IMR-90 (cell line): ENCODE measurements around the gene KIF13A. TPM values are rescaled to one million over a fixed set of nuclear protein-coding genes. Genes with fewer than 3 reads are reported as not detected.

ENCODE experiments used
- ATAC-seq: fragments of 200-7000 bp; cut with Tn5 transposase; 2 replicates; pipeline ENCODE4 v1.9.1; 2020; ENCODE audit warnings: low read depth, mild to moderate bottlenecking, moderate library complexity
- BruUV-seq: library from RNA; stranded (reverse); fragments of 400-500 nt; replicated peaks from 2 replicates; lab custom pipeline; 2021; lab: Mats Ljungman, UMichigan
- CTCF ChIA-PET: fragments of 300-600 bp; formaldehyde crosslinking; extraction: SDS; loops from one replicate; lab custom pipeline; 2021; ENCODE audit warnings: antibody characterized with exemption; lab: Yijun Ruan, JAX
- POLR2A ChIA-PET: fragments of 300-600 bp; sonication (Branson Sonifier 250); formaldehyde crosslinking; loops from one replicate; lab custom pipeline; 2022; ENCODE audit warnings: antibody characterized with exemption; ENCODE audit not compliant: unreplicated experiment; lab: Charles Lee
- DNase-seq: peaks from one replicate; pipeline ENCODE4 v3.0.0; 2013
- H2AFZ ChIP-seq: replicated peaks from 2 replicates; pipeline ENCODE3; 2013; ENCODE audit warnings: low read length, mild to moderate bottlenecking; ENCODE audit not compliant: poor library complexity
- H2AK5ac ChIP-seq: 2 replicates; pipeline ENCODE4 v1.6.1; 2013; ENCODE audit warnings: low read depth, low read length, inconsistent platforms
- H2AK9ac ChIP-seq: replicated peaks from 2 replicates; pipeline ENCODE3; 2013; ENCODE audit warnings: mild to moderate bottlenecking, low read depth, low read length, moderate library complexity; ENCODE audit not compliant: poor library complexity
- H2BK120ac ChIP-seq: 2 replicates; pipeline ENCODE4 v1.6.1; 2013; ENCODE audit warnings: low read depth, low read length, inconsistent platforms
- H2BK15ac ChIP-seq: 3 replicates; pipeline ENCODE4 v1.6.1; 2013; ENCODE audit warnings: low read depth, low read length, inconsistent platforms
- H2BK20ac ChIP-seq: 2 replicates; pipeline ENCODE4 v1.6.1; 2013; ENCODE audit warnings: low read depth, mild to moderate bottlenecking, inconsistent platforms, low read length, moderate library complexity
- H2BK5ac ChIP-seq: 2 replicates; pipeline ENCODE4 v1.6.1; 2013; ENCODE audit warnings: mild to moderate bottlenecking, low read depth, low read length, inconsistent platforms; ENCODE audit not compliant: poor library complexity, severe bottlenecking
- H3K14ac ChIP-seq: replicated peaks from 2 replicates; pipeline ENCODE4 v1.6.1; 2013; ENCODE audit warnings: low read depth, low read length, inconsistent platforms
- H3K18ac ChIP-seq: 2 replicates; pipeline ENCODE4 v1.6.1; 2013; ENCODE audit warnings: low read depth, low read length, control low read depth
- H3K23ac ChIP-seq: 2 replicates; pipeline ENCODE4 v1.6.1; 2013; ENCODE audit warnings: low read depth, low read length, inconsistent platforms
- H3K27ac ChIP-seq: 2 replicates; pipeline ENCODE4 v1.5.1; 2013; ENCODE audit warnings: mild to moderate bottlenecking, control low read depth, low read length; ENCODE audit not compliant: insufficient read depth
- H3K27me3 ChIP-seq: 2 replicates; pipeline ENCODE4 v1.6.1; 2013; ENCODE audit warnings: low read length; ENCODE audit not compliant: control insufficient read depth, insufficient read depth
- H3K36me3 ChIP-seq: 2 replicates; pipeline ENCODE4 v1.6.1; 2013; ENCODE audit warnings: low read length, mixed read lengths; ENCODE audit not compliant: control insufficient read depth, insufficient read depth
- H3K4ac ChIP-seq: 2 replicates; pipeline ENCODE4 v1.6.1; 2013; ENCODE audit warnings: low read depth, low read length, inconsistent platforms
- H3K4me1 ChIP-seq: 2 replicates; pipeline ENCODE4 v1.6.1; 2013; ENCODE audit warnings: low read length, mixed read lengths; ENCODE audit not compliant: control insufficient read depth, insufficient read depth
- H3K4me2 ChIP-seq: 2 replicates; pipeline ENCODE4 v1.6.1; 2013; ENCODE audit warnings: low read depth, mild to moderate bottlenecking, control low read depth, low read length, moderate library complexity
- H3K4me3 ChIP-seq: 2 replicates; pipeline ENCODE4 v1.5.1; 2013; ENCODE audit warnings: low read depth, mild to moderate bottlenecking, control low read depth, low read length, moderate library complexity; ENCODE audit not compliant: insufficient read depth
- H3K56ac ChIP-seq: 2 replicates; pipeline ENCODE4 v1.6.1; 2013; ENCODE audit warnings: low read length, inconsistent platforms; ENCODE audit not compliant: insufficient read depth; ENCODE audit errors: extremely low read depth
- H3K79me1 ChIP-seq, 2 experiments: 2 replicates each; pipeline ENCODE4 v1.6.1; 2013; ENCODE audit warnings: low read length in 2 of 2, inconsistent platforms in 1 of 2, low read depth in 1 of 2
- H3K9ac ChIP-seq: 2 replicates; pipeline ENCODE4 v1.6.1; 2013; ENCODE audit warnings: low read depth, low read length, control low read depth
- H3K9me1 ChIP-seq: 2 replicates; pipeline ENCODE4 v1.6.1; 2013; ENCODE audit warnings: low read length, inconsistent platforms; ENCODE audit not compliant: insufficient read depth
- H3K9me3 ChIP-seq: 2 replicates; pipeline ENCODE4 v1.6.1; 2013; ENCODE audit warnings: low read length; ENCODE audit not compliant: control insufficient read depth, insufficient read depth
- H4K20me1 ChIP-seq: 2 replicates; pipeline ENCODE4 v1.6.1; 2013; ENCODE audit warnings: low read length, inconsistent platforms; ENCODE audit not compliant: insufficient read depth
- H4K5ac ChIP-seq: 2 replicates; pipeline ENCODE4 v1.6.1; 2013; ENCODE audit warnings: mild to moderate bottlenecking, low read depth, low read length, control low read depth
- H4K8ac ChIP-seq, 2 experiments: 2 replicates each; pipeline ENCODE4 v1.6.1; 2013; ENCODE audit warnings: low read depth in 2 of 2, low read length in 2 of 2, control low read depth in 1 of 2, inconsistent platforms in 1 of 2
- H4K91ac ChIP-seq: 2 replicates; pipeline ENCODE4 v1.6.1; 2013; ENCODE audit warnings: low read depth, low read length, inconsistent platforms; ENCODE audit not compliant: insufficient read depth
- BHLHE40 ChIP-seq: fragments of 150-350 bp; IDR thresholded peaks from 2 replicates; pipeline ENCODE4 v1.6.1; 2016; ENCODE audit warnings: mild to moderate bottlenecking, low read depth, low read length
- CEBPB ChIP-seq: IDR thresholded peaks from 2 replicates; pipeline ENCODE4 v1.6.1; 2012; ENCODE audit warnings: low read depth, low read length, improper control_type of control experiment
- CHD1 ChIP-seq: IDR thresholded peaks from 2 replicates; pipeline ENCODE4 v1.6.1; 2012; ENCODE audit warnings: low read depth, low read length, improper control_type of control experiment
- FOS ChIP-seq: fragments of 150-350 bp; IDR thresholded peaks from 2 replicates; pipeline ENCODE4 v1.6.1; 2016; ENCODE audit warnings: low read depth, low read length
- MAFK ChIP-seq: IDR thresholded peaks from 2 replicates; pipeline ENCODE4 v1.6.1; 2012; ENCODE audit warnings: low read depth, low read length, improper control_type of control experiment
- NFE2L2 ChIP-seq: fragments of 150-350 bp; IDR thresholded peaks from 2 replicates; pipeline ENCODE4 v1.6.1; 2016; ENCODE audit warnings: low read depth, mild to moderate bottlenecking, low read length
- RAD21 ChIP-seq: IDR thresholded peaks from 2 replicates; pipeline ENCODE4 v1.6.1; 2012; ENCODE audit warnings: low read length, improper control_type of control experiment
- RCOR1 ChIP-seq: IDR thresholded peaks from 2 replicates; pipeline ENCODE4 v1.6.1; 2012; ENCODE audit warnings: mild to moderate bottlenecking, low read length, improper control_type of control experiment; ENCODE audit not compliant: insufficient replicate concordance
- RFX5 ChIP-seq: IDR thresholded peaks from 2 replicates; pipeline ENCODE4 v1.8.0; 2012; ENCODE audit warnings: low read depth, mild to moderate bottlenecking, low read length, moderate library complexity
- SMC3 ChIP-seq: fragments of 150-350 bp; IDR thresholded peaks from 2 replicates; pipeline ENCODE4 v1.6.1; 2016; ENCODE audit warnings: low read depth, mild to moderate bottlenecking, antibody characterized with exemption, low read length, moderate library complexity
- WGBS, 2 experiments: methylation state at CpG; one replicate each; pipeline versions ENCODE4 v1.1.5 to v1.1.7; 2013; ENCODE audit warnings: missing lambda C conversion rate in 2 of 2; ENCODE audit not compliant: insufficient read length in 1 of 2; ENCODE audit errors: extremely low coverage in 2 of 2; 5-methylcytosine and 5-hydroxymethylcytosine counted together
- dilution Hi-C: fragments of 300-500 bp; cut with HindIII; formaldehyde crosslinking; loops from one replicate; pipeline ENCODE4 v1.14.3; 2018; ENCODE audit warnings: low sequenced_read_pairs; ENCODE audit not compliant: unreplicated experiment
- in situ Hi-C: fragments of 300-500 bp; cut with MboI; formaldehyde crosslinking; loops from 3 replicates; pipeline ENCODE4 v1.14.3; 2019; ENCODE audit warnings: low sequenced_read_pairs, inconsistent platforms, mixed read lengths
- intact Hi-C: fragments of 100-400 bp; cut with micrococcal nuclease; formaldehyde crosslinking; loops from 2 replicates; pipeline ENCODE4 v1.10.0; 2022
- polyA plus RNA-seq, 3 experiments: library from polyadenylated mRNA; depleted of rRNA; stranded (reverse); fragments of >200 nt; gene quantifications; 2 replicates each; pipeline ENCODE4 v1.2.3, GENCODE V29; 2012; ENCODE audit warnings: low replicate concordance in 1 of 3
- total RNA-seq: library from RNA; depleted of rRNA; stranded (reverse); fragments of >200 nt; gene quantifications from 2 replicates; pipeline ENCODE4 v1.2.3, GENCODE V29; 2012
- TF ChIP-seq, protein P1 (sequence below): fragments of 150-350 bp; IDR thresholded peaks from 2 replicates; pipeline ENCODE4 v1.6.1; 2017; ENCODE audit warnings: mild to moderate bottlenecking, antibody characterized with exemption, low read length, low read depth
- TF ChIP-seq, protein P2 (sequence below): fragments of 150-350 bp; IDR thresholded peaks from 2 replicates; pipeline ENCODE4 v1.6.1; 2016; ENCODE audit warnings: low read depth, mild to moderate bottlenecking, low read length, moderate library complexity, borderline replicate concordance
- TF ChIP-seq, protein P3 (sequence below): conservative IDR thresholded peaks from 2 replicates; pipeline ENCODE4 v1.5.1; 2012; ENCODE audit warnings: mild to moderate bottlenecking, low read depth, low read length, improper control_type of control experiment

The KIF13A gene
- total and polyA plus RNA-seq, 2 of the 4 experiments (the other 2 are of a cell fraction), result 23.3 to 51.8 TPM

DNA sequence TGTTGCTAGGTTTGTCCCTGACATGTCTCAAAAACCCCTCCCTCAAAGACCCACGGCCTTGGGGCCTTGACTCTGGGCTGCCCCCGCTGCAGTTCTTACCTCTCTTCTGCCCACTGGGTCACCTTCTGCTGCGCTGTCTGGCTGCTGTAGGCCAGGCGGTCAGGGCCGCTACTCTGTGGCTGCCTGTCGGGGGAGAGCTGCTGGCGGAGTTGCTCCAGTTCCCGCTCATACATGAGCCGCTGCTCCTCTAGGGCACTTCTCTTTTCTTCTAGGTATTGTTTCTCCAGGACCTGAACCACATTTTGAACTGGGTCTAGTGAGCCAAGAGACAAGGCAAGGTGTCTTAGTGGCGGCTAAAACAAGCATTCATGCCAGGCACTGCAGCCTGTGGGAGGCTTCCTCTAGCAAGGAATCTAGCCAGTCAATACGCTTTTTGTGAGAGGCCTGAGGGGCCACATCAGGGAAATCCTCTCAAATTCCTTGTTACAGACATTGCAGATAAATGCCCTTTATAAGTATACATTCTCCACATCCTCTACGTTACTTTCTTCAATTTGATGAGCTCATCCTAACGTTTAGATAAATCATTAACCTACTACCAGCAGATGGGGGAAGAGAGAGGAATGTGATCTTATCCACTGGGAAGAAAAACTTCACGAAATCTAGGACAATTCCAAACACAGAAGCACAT lies 170.4 kb downstream of the KIF13A start:
- Histone ChIP-seq H3K56ac (no peak overlapping the region), H2BK15ac (no peak overlapping the region), H3K4me3 (no peak overlapping the region), H2AFZ (no peak overlapping the region), H3K4me1 (peaks cover 6% of the 10 kb centered on the region), H2AK9ac (no peak overlapping the region), H4K91ac (no peak overlapping the region), H3K9me1 (0 out of 2 replicates have a peak, but pooled peaks cover 3% of the 10 kb centered on the region), H3K9ac (no peak overlapping the region), H3K23ac (no peak overlapping the region), H2BK20ac (peak overlapping the region; percentile 3; the same call in 1 of the 2 replicates), H3K36me3 (peaks cover 17% of the 10 kb centered on the region), H3K4ac (peak overlapping the region; percentile 41; the same call in 1 of the 2 replicates), H3K27me3 (no peaks in the 10 kb centered on the region), H2BK5ac (no peak overlapping the region), H3K27ac (peak overlapping the region; percentile 41; the same call in 1 of the 2 replicates), H4K5ac (no peak overlapping the region), H2BK120ac (no peak overlapping the region), H2AK5ac (peak overlapping the region; percentile 70; the same call in 1 of the 2 replicates), H3K9me3 (no peaks in the 10 kb centered on the region), H3K4me2 (no peak overlapping the region), H4K8ac (no peak overlapping the region), H3K79me1 (peaks cover 3 to 13% of the 10 kb centered on the region in 2 experiments; a peak in 3 of 4 replicates), H3K14ac (no peak overlapping the region), H4K20me1 (no peaks in the 10 kb centered on the region), H3K18ac (no peak overlapping the region)
- DNase-seq (peak; percentile 75), ATAC-seq (peak; percentile 90)
- ChIA-PET CTCF (interaction anchor here (0.5 to 2.0 kb wide), 6 partner anchors 13 to 305 kb away, joined by 3 to 7 read pairs (median 3); partner anchors contain the start of genes KIF13A and NHLRC1), POLR2A (interaction anchor here (0.5 kb wide), 1 partner anchor 250 kb away, joined by 9 read pairs; no protein-coding TSS in a partner anchor)
- WGBS, 2 experiments, result 95% methylated on average over 4 of the region's 14 CpGs; no CpG with 5 or more reads in 1 of the 2 experiments
- intact Hi-C loops, result loop anchor here (1.0 to 5.0 kb wide), 2 partner anchors 170 to 305 kb away; partner anchors contain the start of genes KIF13A and NHLRC1
- TF ChIP-seq, protein P1, sequence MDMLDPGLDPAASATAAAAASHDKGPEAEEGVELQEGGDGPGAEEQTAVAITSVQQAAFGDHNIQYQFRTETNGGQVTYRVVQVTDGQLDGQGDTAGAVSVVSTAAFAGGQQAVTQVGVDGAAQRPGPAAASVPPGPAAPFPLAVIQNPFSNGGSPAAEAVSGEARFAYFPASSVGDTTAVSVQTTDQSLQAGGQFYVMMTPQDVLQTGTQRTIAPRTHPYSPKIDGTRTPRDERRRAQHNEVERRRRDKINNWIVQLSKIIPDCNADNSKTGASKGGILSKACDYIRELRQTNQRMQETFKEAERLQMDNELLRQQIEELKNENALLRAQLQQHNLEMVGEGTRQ, result no peak
- TF ChIP-seq BHLHE40 (no peak), RFX5 (no peak), MAFK (no peak), NFE2L2 (no peak), RAD21 (peak; percentile 55), CEBPB (no peak), SMC3 (peak; percentile 54), RCOR1 (no peak), CHD1 (no peak), FOS (no peak)
- TF ChIP-seq, protein P2, sequence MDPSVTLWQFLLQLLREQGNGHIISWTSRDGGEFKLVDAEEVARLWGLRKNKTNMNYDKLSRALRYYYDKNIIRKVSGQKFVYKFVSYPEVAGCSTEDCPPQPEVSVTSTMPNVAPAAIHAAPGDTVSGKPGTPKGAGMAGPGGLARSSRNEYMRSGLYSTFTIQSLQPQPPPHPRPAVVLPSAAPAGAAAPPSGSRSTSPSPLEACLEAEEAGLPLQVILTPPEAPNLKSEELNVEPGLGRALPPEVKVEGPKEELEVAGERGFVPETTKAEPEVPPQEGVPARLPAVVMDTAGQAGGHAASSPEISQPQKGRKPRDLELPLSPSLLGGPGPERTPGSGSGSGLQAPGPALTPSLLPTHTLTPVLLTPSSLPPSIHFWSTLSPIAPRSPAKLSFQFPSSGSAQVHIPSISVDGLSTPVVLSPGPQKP, result no peak
- TF ChIP-seq, protein P3, sequence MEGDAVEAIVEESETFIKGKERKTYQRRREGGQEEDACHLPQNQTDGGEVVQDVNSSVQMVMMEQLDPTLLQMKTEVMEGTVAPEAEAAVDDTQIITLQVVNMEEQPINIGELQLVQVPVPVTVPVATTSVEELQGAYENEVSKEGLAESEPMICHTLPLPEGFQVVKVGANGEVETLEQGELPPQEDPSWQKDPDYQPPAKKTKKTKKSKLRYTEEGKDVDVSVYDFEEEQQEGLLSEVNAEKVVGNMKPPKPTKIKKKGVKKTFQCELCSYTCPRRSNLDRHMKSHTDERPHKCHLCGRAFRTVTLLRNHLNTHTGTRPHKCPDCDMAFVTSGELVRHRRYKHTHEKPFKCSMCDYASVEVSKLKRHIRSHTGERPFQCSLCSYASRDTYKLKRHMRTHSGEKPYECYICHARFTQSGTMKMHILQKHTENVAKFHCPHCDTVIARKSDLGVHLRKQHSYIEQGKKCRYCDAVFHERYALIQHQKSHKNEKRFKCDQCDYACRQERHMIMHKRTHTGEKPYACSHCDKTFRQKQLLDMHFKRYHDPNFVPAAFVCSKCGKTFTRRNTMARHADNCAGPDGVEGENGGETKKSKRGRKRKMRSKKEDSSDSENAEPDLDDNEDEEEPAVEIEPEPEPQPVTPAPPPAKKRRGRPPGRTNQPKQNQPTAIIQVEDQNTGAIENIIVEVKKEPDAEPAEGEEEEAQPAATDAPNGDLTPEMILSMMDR, result peak; percentile 48
- no TSS peak for BruUV-seq
- in situ Hi-C loops, result no loop called here
- dilution Hi-C loops, result no loop called here
